Epithelial cell of proximal tubule (primary cell): ENCODE measurements around the gene CILP2. TPM values are rescaled to one million over a fixed set of nuclear protein-coding genes. Genes with fewer than 3 reads are reported as not detected.

Source experiments
- DNase-seq: peaks from one replicate; pipeline ENCODE4 v3.0.0-alpha.2; 2011; ENCODE audit warnings: low read depth
- H3K4me3 ChIP-seq: 2 replicates; pipeline ENCODE4 v1.5.1; 2011; ENCODE audit warnings: low read depth, mild to moderate bottlenecking, low read length
- CTCF ChIP-seq: conservative IDR thresholded peaks from 2 replicates; pipeline ENCODE4 v1.5.1; 2012; ENCODE audit warnings: low read depth, mild to moderate bottlenecking, low read length
- total RNA-seq: library from RNA; depleted of rRNA; stranded (reverse); fragments of >200 nt; gene quantifications from 2 replicates; pipeline ENCODE4 v1.2.3, GENCODE V29; 2015

Gene CILP2
- total RNA-seq, 1 donor from 2014 or later = 0.06 TPM

- TF ChIP-seq CTCF = no peak
- H3K4me3 ChIP-seq = no peak overlapping the region
- DNase-seq = no peak
These were observed 37.0 kb upstream of the CILP2 start for GRCh38 chr19:19500975-19501644.

- H3K4me3 ChIP-seq = no peak overlapping the region
- no peak for DNase-seq
- no peak for TF ChIP-seq CTCF
These were observed 36.3 kb upstream of the CILP2 start for GRCh38 chr19:19501798-19502197.

GRCh38 chr19:19502281-19502680 lies 35.8 kb upstream of the CILP2 start:
- no peak for DNase-seq
- H3K4me3 ChIP-seq = no peak overlapping the region
- TF ChIP-seq CTCF = no peak

- DNase-seq = no peak
- TF ChIP-seq CTCF = no peak
- H3K4me3 ChIP-seq = no peak overlapping the region
These were observed 35.1 kb upstream of the CILP2 start for GRCh38 chr19:19502808-19503602.

GRCh38 chr19:19504754-19505668 lies 33.1 kb upstream of the CILP2 start:
- TF ChIP-seq CTCF = no peak
- no peak overlapping the region for H3K4me3 ChIP-seq
- DNase-seq = no peak

- no peak for TF ChIP-seq CTCF
- no peak for DNase-seq
- H3K4me3 ChIP-seq = no peak overlapping the region
These were observed 32.3 kb upstream of the CILP2 start for GRCh38 chr19:19505669-19506326.
